Right forelimb (tissue), 1 donor: ENCODE results near the gene PRKCB.
"Not testable (repeated sequence)": the region's sequence is repeated elsewhere in the genome, so short reads cannot be mapped to it uniquely, and the experiment has no call there.

Experiments used
- DNase-seq: peaks from one replicate; pipeline ENCODE4 v3.0.0-alpha.2; 2018

Gene PRKCB

DNA sequence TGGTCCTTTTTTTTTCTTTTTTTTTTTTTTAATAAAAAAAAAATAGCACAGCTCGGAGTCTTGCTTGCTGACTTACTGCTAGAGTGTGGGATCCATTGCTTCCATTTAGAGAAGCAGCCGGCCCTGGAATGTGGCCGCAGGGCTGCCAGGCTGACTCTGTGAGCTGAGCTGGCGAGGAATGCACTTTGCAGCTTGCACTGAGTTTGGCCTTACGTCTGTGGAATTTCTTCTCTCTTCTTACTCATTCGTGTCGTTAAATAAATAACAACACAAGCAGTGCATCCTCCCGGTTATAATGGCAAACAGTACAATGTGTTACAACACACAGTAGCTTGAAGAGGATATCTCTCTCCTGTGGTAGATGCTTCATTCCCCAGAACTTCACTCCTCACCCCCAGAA is 69.2 kb downstream of the PRKCB start:
- no peak for DNase-seq

DNA sequence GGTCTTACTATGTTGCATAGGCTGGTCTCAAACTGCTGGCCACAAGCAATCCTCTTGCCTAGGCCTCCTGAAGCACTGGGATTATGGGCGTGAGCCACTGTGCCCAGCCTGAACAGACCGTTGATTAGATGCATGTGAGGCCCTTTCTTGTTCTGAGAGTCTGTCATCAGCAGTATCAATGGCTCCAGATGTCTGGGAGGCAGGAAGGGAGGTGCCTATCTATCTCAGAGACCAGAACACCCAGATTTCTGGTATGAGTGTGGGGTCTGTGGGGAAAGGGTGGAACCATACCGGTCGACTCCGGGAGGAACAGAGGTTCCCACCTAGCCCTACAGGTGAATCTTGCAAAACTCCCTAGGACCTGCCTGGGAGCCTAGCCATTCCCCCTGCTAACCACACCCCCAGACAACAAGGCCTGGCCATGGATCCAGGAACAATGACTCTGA is 71.7 kb downstream of the PRKCB start:
- no peak for DNase-seq

DNA sequence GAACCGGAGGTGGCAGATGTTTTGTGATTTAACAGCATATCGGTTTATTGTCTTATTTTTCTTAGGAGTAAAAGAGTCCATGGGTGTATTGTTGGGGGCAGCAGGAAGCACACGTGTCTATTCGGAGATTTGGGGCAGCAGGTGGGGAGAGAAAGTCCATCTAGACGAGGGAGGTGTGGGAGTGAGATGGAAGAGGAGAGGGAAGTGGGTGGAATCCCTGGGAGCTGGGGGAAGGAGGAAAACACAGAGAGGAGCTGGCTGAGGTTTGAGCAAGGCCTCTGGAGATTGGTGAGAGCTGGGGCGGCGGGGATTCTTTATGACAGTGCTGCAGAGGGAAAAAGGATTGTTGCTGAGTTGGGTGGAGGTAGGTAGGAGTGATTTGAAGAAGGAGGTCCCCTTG is 72.1 kb downstream of the PRKCB start:
- DNase-seq, result no peak

DNA sequence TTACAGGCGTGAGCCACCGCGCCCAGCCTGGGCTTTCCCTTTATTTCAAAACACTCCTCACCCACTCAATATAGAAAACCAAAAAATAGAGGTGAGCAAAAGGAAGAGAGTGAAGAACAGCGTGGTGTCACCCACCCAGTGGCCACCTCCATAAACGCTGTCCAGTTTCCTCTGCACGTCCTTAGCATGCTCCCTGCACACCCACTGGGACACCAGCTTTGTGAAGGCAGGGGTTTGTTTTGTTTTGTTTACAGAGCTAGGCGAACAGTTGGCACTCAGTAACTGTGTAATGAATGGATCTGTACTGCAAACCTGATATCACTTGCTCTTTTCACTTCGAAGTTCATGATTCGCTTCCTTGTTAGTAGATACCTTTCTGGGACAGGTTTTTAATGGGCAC is 73.0 kb downstream of the PRKCB start:
- DNase-seq, result no peak

DNA sequence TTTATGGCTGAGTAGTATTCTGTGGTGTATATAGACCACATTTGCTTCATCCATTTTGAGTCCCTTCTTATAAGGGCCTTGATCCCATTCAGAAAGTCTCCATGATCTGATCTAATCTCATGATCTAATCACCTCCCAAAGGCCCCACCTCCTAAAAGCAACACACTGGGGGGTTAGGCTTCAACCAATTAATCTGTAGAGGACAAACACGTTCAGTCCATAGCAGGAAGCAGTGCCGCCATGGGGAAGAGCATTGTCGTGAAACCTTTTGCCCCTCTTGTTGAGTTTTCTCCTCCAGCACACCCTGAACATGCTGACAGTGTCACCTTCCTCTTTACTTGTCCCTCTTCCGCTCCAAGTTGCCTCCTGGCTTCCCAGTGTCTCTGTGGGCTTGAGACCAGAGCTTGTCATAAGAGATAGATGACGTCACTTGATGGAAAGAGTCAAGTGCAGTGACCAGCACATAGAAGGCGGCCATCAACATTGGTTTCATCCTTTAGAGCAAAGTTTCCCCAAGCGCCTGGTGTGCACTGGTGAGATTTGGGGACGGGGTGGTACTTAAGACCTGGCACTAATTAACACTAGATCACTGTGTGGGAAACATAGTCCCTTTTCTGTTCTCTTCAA is 74.1 kb downstream of the PRKCB start:
- no peak for DNase-seq

DNA sequence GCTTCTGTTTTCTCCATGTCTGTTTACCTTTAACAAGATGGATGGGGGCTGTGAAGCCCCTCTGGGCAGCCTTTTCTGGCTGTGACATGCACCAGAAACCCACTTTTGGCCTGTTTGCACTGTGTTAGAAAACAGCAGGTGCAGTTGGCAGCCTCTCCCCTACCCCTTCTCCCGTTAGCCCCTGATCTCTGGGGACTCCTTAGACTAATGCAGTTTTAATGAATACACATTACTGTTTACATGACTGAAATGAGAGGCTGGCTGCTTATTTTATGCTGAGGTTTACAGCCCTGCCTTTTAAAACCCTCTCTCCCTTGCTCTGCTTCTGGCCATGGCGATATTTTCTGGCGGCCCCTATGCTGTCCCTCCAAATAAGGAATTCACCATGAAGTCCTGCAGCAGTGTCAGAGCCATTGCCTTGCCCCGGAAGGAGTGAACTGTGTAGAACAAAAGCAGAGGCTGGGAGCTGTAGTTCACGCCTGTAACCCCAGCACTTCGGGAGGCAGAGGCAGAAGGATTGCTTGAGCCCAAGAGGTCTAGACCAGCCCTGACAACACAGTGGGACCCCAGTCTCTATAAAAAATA is 79.3 kb downstream of the PRKCB start:
- DNase-seq, result no peak

DNA sequence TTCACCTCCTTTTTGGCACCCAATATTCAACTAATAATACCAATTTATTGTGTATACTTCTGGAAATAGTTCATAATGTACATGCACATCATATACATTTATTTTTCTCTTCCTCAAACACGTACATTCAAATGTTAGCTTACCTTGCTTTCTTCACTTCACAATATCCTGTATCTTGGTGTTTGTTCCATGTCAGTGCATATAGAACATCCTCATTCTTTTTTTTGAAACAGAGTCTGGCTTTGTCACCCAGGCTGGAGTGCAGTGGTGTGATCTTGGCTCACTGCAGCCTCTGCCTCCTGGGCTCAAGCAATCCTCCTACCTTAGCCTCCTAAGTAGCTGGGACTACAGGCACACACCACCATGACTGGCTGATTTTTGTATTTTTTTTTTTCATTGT is 80.8 kb downstream of the PRKCB start:
- DNase-seq, result not testable (repeated sequence)

DNA sequence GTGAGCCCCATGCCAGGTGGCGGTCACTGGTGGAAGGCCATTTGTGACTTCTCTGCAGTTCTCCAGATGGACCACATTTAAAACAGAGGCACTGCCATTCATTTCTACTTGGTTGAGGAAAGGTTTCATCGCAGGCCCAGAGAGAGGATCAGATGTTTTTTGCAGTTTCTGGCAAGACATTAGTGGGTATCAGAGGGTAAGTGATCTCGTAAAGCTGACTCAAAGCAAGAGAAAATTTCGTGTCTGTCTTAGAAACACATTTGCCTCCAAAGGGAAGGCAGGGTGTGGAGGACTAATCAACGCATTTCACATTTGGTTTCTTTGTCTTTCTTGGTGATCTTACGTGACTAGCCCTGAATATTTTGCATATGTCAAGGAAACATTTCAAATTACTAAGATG is 81.8 kb downstream of the PRKCB start:
- no peak for DNase-seq

DNA sequence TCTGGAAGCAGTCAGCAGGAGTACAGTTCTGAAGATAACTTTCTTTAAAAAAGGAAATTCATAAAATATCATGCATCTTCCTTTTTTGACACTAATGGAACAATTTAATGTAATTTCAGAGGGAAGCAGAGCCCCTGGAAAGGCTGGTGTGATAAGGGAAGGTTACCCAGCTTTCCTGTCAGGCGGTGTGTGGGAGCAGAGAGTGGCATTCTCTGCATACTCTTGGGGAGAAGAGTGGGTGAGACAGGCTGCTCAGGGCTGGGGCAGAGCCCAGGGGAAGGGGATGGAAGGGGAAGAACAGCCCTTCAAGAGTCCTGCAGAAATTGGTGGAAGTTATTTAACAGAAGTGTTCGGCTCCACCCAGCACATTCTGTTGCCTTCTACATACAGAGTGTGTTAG is 84.7 kb downstream of the PRKCB start:
- DNase-seq, result no peak

DNA sequence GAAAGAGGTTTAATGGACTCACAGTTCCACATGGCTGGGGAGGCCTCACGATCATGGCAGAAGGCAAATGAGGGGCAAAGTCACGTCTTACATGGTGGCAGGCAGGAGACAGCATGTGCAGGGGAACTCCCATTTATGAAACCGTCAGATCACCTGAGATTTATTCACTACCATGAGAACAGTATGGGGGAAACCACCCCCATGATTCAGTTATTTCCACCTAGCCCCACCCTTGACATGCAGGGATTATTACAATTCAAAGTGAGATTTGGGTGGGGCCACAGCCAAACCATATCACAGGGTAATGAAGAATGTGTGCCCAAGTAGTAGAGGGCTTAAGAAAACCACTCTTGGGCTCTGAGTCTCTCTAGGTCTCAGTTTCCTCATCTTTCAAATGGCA is 85.1 kb downstream of the PRKCB start:
- no peak for DNase-seq

DNA sequence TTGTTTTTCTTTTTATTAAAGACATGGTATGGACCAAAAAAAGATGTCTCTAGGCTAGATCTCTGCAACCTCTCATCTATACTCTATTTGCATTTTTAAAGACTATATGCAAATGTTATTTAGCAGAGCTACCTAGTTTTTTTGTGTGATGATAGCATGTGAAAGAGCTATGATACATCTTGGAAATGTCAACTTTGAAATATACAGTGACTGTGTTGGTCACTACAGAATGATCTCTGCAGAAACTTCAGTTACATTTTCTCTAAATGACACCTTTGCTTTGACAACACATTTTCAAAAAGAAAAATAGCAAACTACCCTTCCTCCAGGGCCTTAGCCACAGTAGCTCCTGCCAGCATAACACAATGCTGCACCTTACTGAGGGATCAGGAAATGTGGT is 86.6 kb downstream of the PRKCB start:
- DNase-seq, result no peak

DNA sequence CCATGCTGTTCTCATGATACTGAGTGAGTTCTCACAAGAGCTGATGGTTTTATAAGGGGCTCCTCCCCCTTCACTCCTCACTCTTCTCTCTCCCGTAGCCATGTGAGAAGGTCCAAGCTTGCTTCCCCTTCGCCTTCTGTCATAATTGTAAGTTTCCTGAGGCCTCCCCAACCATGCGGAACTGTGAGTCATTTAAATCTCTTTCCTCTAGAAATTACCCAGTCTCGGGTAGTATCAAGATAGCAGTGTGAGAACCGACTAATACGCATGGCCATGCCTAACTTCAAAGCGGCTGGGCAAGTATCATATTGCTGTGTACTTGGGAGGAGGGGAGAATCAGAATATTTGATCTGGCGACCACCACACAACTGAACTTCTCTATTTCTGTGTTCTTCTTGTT is 88.3 kb downstream of the PRKCB start:
- DNase-seq, result no peak

DNA sequence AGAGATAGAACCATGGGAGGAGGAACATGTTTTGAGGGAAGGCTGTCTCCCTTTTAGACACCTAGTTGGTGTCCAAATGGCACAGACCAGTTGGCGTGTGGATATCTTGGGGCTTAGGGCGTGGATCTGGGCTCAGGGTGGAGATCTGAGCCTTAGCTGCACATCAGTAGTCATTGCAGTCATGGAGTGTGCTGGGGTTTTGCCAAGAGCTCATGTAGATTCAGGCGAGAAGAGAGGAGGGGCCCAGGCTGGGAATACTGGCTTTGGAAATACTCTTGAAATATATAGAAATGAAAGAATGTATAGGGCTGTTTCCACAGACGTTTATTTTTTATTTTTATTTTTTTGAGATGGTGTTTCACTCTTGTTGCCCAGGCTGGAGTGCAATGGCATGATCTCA is 92.0 kb downstream of the PRKCB start:
- DNase-seq, result no peak

DNA sequence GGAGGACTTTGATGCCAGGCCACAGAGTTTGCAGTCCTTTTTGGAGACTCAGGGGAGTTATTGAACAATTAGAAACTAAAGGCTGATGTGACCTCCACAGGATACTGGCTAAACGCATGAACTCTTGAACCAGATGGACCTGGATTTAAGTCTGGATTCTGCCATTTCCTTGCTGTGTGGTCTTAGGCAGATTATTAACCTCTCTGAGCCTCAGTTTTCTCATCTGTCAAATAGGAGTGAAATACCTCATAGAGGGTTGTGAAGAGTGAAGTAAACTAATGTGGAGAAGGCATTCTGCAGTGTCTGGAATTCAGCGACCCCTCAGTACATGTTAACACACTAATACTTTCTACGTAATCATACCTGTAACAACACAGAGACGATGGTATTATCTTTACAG is 93.5 kb downstream of the PRKCB start:
- no peak for DNase-seq

DNA sequence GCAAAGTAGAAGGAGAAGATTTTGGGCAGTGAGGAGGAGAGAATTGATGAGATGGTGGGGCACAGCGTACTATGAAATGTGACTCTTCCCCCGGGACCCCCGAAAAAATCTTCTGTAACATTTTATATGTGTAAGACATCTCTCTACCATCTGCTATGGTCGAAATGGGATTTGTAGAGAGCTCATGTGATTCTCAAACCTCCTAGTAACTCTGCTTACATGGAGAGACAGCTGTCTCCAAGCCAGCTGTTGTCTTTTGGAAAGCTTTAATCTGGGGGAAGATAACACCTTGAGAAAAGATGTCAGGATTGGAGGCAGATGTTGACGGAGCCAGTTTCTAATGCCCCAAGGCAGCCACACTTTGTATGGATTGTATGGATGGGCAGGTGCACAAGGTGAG is 94.1 kb downstream of the PRKCB start:
- DNase-seq, result no peak

DNA sequence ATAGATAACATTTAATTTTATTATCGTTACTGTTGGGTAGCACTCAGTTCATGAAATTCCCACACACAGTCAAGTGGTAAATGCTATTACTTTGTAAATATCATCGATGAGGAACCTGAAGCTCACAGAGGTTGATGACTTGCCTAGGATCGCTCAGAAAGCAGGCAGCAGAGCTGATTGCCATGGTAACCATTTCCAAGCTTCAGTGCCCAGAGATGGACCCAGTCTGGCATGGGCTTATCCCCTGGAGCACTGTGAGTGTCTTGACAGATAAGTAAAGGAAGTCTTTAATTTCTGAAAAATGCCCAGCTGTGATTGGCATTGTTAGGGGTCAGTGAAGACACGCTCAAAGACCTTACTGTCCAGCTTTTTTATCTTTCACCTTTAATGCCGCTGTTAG is 95.0 kb downstream of the PRKCB start:
- no peak for DNase-seq

DNA sequence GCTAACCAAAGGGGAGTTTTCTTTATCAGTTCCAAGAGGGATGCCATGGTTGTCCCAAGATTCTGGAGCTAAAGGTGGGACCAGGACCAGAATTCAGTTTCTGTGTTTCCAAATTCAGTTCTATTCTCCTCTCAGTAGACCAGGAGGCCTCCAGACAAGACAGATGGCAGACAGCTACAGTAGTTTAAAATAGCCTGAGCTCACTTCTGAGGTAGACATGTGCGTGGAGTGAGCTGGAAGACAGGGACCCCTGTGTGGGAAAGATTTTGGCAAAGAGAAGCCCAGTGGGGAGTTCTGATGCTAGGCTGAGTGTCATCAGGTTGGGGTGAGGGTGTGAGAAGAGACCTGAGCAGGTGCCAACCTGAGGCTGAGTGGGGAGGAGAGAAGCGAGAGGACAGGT is 95.4 kb downstream of the PRKCB start:
- DNase-seq, result no peak

DNA sequence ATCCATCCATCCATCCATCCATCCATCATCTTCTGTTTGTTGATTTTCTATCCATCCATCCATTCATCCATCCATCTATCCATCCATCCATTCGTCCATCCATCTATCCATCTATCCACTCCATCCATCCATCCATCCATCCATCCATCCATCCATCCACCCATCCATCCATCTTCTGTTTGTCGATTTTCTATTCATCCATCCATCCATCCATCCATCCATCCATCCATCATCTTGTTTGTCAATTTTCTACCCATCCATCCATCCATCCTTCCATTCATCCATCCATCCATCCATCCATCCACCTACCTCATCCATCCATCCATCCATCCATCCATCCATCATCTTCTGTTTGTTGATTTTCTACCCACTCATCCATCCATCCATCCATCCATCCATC is 97.9 kb downstream of the PRKCB start:
- DNase-seq, result not testable (repeated sequence)

DNA sequence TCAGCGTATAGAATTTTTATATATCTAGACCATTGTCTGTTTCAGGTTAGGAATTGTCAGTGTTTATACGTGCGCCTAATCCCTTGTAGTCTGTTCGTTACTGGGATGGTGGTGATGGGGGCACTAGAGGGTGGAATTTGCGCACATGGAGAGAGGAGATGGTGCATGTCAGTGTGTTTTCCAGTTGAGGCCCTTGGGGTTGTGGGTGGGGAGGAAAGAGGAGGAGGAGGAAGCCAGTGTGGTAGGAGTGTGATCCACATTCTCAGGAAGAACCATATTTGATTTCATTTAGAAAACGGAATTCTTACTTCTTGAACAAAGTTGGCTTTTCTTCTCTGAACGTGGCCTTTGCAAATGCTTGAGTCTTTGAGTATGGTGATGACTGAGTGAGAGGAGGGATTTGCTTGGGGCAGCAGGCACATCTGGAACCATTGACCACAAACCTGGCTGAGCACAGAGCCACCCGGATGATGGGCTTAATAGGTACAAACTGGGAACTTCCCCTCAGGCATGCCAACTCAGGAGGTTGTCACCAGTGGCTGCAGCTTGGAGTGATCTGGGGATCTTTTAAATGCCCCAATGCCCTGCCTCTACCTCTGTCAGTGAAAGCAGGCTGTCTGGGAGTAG is 98.9 kb downstream of the PRKCB start:
- DNase-seq, result no peak

DNA sequence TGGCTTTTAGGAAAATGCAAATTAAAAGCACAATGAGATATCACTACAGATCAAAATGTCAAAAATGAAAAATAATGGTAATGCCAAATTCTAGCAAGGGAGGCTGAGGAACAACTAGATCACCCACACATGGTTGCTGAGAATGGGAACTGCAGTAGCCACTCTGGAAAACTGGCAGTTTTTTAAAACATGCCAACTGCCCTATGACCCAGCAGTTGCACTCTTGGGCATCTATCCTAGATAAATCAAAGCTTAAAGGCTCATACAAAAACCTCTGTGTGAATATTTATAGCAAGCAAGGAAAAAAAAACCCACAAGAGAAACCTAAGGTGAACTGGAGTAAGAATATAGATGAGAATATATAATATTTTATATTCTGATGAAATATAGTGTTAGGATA is 104.3 kb downstream of the PRKCB start:
- DNase-seq, result no peak

DNA sequence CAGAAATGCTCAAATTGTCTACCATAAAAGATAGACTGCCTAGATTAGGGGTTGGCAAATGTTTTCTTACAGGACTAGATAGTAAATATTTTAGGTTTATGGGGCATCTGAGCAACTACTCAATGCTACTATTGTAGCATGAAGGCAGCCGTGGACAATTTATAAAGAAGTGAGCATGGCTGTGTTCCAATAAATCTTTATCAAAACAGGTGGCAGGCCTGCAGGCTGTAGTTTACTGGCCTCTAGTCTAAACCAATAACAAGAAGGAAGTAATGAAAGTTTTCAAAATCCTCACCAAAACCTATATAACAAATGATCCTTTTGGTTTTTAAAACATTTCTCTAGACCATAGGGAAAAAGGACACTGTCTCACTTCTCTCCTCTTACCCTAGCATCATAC is 105.2 kb downstream of the PRKCB start:
- no peak for DNase-seq

DNA sequence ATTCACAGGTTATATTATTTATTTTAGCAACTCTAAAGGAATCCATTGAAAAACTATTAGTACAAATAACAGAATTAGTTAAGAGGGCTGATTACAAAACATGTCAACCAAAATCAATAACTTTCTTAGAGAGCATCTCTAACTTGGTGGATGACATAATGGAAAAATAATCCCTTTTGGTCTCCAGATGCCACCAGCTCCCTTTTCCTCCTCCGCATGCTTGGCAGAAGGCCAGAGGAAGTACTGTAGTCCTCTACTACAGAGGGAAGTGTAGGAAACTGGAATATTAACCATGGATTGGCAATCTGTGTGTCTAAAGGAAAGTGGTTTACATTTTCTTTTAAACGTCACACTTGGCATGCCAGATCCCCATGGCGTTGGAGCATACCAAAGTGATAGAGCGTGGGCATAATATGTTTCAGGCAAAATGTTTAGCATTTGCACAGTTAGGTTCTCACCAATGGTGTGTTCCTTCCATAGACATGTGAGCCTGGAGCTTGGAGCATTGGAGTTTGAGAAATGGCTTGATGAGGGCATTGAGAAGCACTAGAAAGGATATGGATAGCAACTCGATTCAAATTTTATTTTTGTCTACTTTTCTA is 106.3 kb downstream of the PRKCB start:
- DNase-seq, result no peak

DNA sequence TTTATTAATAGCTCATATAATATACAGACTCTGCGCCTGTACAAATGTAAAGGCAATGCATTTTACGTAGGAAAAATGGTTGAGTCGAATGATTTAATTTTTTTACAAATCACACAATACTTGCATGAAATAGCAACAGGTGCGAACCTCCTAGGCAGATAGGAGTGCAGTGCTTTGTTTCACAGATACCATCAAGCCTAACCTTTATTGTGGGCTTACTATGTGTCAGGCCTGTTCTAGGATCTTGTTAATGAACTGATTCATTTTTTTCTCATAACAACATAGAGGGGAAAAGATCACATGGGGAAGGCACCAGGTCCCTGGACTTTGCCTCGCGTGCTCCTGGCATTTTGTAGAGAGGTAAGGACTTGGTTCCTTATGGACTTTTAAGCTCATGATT is 107.8 kb downstream of the PRKCB start:
- no peak for DNase-seq

DNA sequence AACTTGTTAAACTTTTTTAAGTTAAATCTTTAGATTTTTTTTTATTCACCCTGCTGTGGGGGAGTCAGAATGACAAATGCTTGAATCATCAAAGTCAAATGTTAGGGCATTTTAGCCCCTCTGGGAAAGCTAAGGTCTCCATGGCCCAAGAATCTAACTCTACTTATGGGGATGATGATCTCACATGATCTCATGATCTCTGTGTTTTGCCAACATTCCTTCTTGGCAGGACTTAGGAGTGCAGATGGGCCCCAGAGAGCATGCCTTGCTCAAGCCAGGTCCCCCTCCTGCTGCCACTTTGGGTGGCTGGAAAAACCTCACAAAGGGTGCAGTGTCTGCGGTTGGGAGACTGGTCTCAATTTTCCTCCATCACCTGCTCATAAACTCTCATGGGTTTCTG is 108.6 kb downstream of the PRKCB start:
- DNase-seq, result no peak
